ENCODE measurements around the gene ETV2. TPM values are rescaled to one million over a fixed set of nuclear protein-coding genes. Genes with fewer than 3 reads are reported as not detected.

ETV2 gene
- total and polyA plus RNA-seq, 2 of the 4 experiments (the other 2 are of a cell fraction): 1.2 TPM; not detected in 1

DNA sequence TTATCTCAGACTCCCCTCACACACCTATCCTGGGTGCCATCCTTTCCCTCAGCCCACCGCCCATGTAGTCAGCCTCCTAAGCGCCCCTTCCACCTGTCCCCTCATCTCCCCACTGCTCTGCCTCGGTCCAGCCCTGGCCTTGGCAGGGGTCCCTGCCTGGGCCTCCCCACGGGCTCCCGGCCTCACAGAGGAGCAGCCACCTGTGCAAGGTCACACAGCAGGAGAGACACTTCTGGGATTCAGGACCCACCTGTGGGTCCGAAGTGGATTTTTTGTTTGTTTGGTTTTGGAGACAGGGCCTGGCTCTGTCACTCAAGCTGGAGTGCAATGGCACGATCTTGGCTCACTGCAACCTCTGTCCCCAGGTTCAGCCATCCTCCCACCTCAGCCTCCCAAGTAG lies 24.1 kb downstream of the ETV2 start:
- no peak overlapping the region for H2BK5ac ChIP-seq (ENCODE audit: low read depth, low read length, poor library complexity, severe bottlenecking)
- H3K27me3 ChIP-seq (ENCODE audit: control insufficient read depth, insufficient read depth, low read length): peaks cover 5% of the 10 kb centered on the region; the same call in 1 of the 2 replicates
- ATAC-seq (ENCODE audit: low read depth) (no peak), DNase-seq (no peak)
- no peak overlapping the region for H3K56ac ChIP-seq (ENCODE audit: extremely low read depth, insufficient read depth, low read length)
- no peak overlapping the region for H3K18ac ChIP-seq (ENCODE audit: low read depth, low read length)
- no peak overlapping the region for H3K4ac ChIP-seq (ENCODE audit: low read depth, low read length)
- dilution Hi-C loops (cut with HindIII; ENCODE audit: low sequenced_read_pairs, unreplicated experiment) (no loop called here), in situ Hi-C loops (cut with MboI; ENCODE audit: low sequenced_read_pairs) (no loop called here), intact Hi-C loops (cut with micrococcal nuclease) (no loop called here)
- H3K9ac ChIP-seq (ENCODE audit: low read depth, low read length): no peak overlapping the region
- no peak overlapping the region for H2AK5ac ChIP-seq (ENCODE audit: low read depth, low read length)
- no peak overlapping the region for H4K91ac ChIP-seq (ENCODE audit: insufficient read depth, low read depth, low read length)
- H3K27ac ChIP-seq (ENCODE audit: insufficient read depth, low read length): no peak overlapping the region
- H2AFZ ChIP-seq (replicated peaks; ENCODE audit: low read length, poor library complexity): no peak overlapping the region
- no peak overlapping the region for H3K23ac ChIP-seq (ENCODE audit: low read depth, low read length)
- ChIA-PET CTCF (no interaction called here), POLR2A (ENCODE audit: unreplicated experiment) (no interaction called here)
- H2BK120ac ChIP-seq (ENCODE audit: low read depth, low read length): no peak overlapping the region
- WGBS, 2 experiments (ENCODE audit: extremely low coverage in 2 of 2, insufficient read length in 1 of 2): no CpG with 5 or more reads among the region's 7 CpGs
- TF ChIP-seq, protein P1, sequence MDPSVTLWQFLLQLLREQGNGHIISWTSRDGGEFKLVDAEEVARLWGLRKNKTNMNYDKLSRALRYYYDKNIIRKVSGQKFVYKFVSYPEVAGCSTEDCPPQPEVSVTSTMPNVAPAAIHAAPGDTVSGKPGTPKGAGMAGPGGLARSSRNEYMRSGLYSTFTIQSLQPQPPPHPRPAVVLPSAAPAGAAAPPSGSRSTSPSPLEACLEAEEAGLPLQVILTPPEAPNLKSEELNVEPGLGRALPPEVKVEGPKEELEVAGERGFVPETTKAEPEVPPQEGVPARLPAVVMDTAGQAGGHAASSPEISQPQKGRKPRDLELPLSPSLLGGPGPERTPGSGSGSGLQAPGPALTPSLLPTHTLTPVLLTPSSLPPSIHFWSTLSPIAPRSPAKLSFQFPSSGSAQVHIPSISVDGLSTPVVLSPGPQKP (IDR thresholded peaks at IDR 0.05; ENCODE audit: borderline replicate concordance, low read depth, low read length): no peak
- TF ChIP-seq, protein P2, sequence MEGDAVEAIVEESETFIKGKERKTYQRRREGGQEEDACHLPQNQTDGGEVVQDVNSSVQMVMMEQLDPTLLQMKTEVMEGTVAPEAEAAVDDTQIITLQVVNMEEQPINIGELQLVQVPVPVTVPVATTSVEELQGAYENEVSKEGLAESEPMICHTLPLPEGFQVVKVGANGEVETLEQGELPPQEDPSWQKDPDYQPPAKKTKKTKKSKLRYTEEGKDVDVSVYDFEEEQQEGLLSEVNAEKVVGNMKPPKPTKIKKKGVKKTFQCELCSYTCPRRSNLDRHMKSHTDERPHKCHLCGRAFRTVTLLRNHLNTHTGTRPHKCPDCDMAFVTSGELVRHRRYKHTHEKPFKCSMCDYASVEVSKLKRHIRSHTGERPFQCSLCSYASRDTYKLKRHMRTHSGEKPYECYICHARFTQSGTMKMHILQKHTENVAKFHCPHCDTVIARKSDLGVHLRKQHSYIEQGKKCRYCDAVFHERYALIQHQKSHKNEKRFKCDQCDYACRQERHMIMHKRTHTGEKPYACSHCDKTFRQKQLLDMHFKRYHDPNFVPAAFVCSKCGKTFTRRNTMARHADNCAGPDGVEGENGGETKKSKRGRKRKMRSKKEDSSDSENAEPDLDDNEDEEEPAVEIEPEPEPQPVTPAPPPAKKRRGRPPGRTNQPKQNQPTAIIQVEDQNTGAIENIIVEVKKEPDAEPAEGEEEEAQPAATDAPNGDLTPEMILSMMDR (conservative IDR thresholded peaks at IDR 0.05; ENCODE audit: low read depth, low read length): no peak
- no peak for TF ChIP-seq BHLHE40 (IDR thresholded peaks at IDR 0.05; ENCODE audit: low read depth, low read length)
- TF ChIP-seq CEBPB (IDR thresholded peaks at IDR 0.05; ENCODE audit: low read depth, low read length): no peak
- TF ChIP-seq POLR2A (IDR thresholded peaks at IDR 0.05; ENCODE audit: low read depth, low read length): no peak
- no peak for TF ChIP-seq RCOR1 (IDR thresholded peaks at IDR 0.05; ENCODE audit: insufficient replicate concordance, low read length)
- no peak for TF ChIP-seq NFE2L2 (IDR thresholded peaks at IDR 0.05; ENCODE audit: low read depth, low read length)
- TF ChIP-seq MAFK (IDR thresholded peaks at IDR 0.05; ENCODE audit: low read depth, low read length): no peak
- TF ChIP-seq SMC3 (IDR thresholded peaks at IDR 0.05; ENCODE audit: low read depth, low read length): no peak
- no peak for TF ChIP-seq MXI1 (IDR thresholded peaks at IDR 0.05; ENCODE audit: borderline replicate concordance, low read depth, low read length)
- no peak for TF ChIP-seq RAD21 (IDR thresholded peaks at IDR 0.05; ENCODE audit: low read length)
- no peak for TF ChIP-seq RFX5 (IDR thresholded peaks at IDR 0.05; ENCODE audit: low read depth, low read length)
- H4K5ac ChIP-seq (ENCODE audit: low read depth, low read length): no peak overlapping the region
- H4K20me1 ChIP-seq (ENCODE audit: insufficient read depth, low read length): 0 out of 2 replicates have a peak, but pooled peaks cover 7% of the 10 kb centered on the region
- no peaks in the 10 kb centered on the region for H3K4me1 ChIP-seq (ENCODE audit: control insufficient read depth, insufficient read depth, low read length)
- no peak overlapping the region for H2BK20ac ChIP-seq (ENCODE audit: low read depth, low read length)
- H3K36me3 ChIP-seq (ENCODE audit: control insufficient read depth, insufficient read depth, low read length): peaks cover 21% of the 10 kb centered on the region
- H3K4me3 ChIP-seq (ENCODE audit: insufficient read depth, low read depth, low read length): no peak overlapping the region
- no peak overlapping the region for H2AK9ac ChIP-seq (replicated peaks; ENCODE audit: low read depth, low read length, poor library complexity)
- peaks cover 0 to 4% of the 10 kb centered on the region in 2 experiments; a peak in 1 of 4 replicates for H3K79me1 ChIP-seq (ENCODE audit: low read depth in 1 of 2, low read length in 2 of 2)
- H3K9me1 ChIP-seq (ENCODE audit: insufficient read depth, low read length): no peaks in the 10 kb centered on the region
- no peak overlapping the region for H3K14ac ChIP-seq (replicated peaks; ENCODE audit: low read depth, low read length)
- no peaks in the 10 kb centered on the region for H3K9me3 ChIP-seq (ENCODE audit: control insufficient read depth, insufficient read depth, low read length)
- H3K4me2 ChIP-seq (ENCODE audit: low read depth, low read length): no peak overlapping the region
- no peak overlapping the region for H4K8ac ChIP-seq (ENCODE audit: low read depth in 2 of 2, low read length in 2 of 2)
- no peak overlapping the region for H2BK15ac ChIP-seq (ENCODE audit: low read depth, low read length)
- no TSS peak for BruUV-seq (replicated peaks)
